HG02943 (cell line): ENCODE data around the gene RAB17.

Experiments
- ATAC-seq: cut with Tn5 transposase; IDR thresholded peaks from one replicate; pipeline ENCODE4 v1.9.1; 2021; ENCODE audit warnings: mild to moderate bottlenecking, low read depth, moderate library complexity; ENCODE audit not compliant: unreplicated experiment

RAB17 gene

GRCh38 chr2:237565974-237566373 lies 24.6 kb downstream of the RAB17 start:
- no peak for ATAC-seq

DNA sequence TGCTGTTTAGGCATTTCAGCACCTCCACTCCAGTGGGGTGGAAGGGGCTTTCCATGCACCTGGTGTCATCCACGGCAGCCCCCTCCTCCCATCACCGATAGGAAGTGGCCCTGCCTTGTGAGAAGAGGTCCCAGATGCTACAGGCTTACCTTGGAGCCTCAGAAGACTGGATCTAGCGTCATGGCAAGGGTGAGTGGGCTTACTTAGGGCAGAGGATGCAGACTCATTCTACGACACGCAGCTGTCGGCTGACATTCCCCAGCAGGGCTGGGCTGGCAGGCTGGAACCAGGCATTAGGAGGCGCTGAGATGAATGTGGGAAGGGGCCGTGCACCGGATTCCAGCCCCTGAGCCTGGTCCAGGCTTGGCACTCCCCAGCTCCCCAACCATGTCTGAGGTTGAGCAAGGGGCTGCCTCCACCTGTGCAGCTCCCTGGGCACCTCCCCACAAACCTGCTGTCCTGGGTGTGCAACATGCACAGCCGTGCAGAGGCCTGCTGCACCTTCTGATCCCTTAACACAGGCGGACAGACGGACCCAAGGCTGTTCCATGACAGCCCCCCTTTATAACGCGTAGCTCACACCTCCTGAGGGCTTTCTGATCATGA lies 25.9 kb downstream of the RAB17 start:
- no peak for ATAC-seq

GRCh38 chr2:237563816-237564215 lies 26.7 kb downstream of the RAB17 start:
- no peak for ATAC-seq

DNA sequence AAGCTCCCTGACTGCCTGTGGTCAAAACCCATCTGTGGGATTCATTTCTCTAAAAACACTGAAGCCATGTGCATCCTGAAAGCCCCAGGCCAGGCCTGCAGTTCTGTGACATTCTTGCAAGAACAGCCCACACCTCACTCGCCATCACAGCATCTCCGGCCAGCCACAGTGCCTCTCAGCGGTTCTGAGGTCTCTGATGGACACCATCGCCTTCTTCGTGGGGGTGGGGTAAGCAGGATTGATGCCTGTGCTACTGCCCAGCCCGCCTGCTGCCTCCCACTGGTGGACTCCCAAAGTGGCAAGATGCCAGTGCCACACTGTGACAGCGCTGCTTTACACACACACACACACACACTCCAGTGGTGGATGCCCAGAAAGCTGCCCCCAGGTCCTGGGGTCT lies 29.3 kb downstream of the RAB17 start:
- ATAC-seq = no peak

GRCh38 chr2:237558961-237559641 lies 31.4 kb downstream of the RAB17 start:
- no peak for ATAC-seq

DNA sequence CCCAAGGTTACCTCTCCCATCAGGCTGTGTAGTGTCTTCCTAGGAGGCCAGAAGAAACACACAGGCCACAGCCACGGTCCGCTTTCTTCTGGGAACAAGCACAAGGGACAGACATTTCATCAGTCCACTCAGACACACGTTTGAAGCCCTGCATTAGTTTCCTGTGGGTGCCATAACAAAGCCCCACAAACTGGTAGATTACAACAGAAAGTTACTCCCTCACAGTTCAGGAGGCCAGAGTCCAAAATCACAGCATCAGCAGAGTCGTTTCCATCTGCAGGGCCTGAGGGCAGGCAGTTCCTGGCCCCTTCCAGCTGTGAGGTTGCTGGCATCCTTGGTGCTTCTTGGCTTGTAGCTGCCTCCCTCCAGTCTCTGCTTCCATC lies 32.9 kb downstream of the RAB17 start:
- ATAC-seq = peak; percentile 24

DNA sequence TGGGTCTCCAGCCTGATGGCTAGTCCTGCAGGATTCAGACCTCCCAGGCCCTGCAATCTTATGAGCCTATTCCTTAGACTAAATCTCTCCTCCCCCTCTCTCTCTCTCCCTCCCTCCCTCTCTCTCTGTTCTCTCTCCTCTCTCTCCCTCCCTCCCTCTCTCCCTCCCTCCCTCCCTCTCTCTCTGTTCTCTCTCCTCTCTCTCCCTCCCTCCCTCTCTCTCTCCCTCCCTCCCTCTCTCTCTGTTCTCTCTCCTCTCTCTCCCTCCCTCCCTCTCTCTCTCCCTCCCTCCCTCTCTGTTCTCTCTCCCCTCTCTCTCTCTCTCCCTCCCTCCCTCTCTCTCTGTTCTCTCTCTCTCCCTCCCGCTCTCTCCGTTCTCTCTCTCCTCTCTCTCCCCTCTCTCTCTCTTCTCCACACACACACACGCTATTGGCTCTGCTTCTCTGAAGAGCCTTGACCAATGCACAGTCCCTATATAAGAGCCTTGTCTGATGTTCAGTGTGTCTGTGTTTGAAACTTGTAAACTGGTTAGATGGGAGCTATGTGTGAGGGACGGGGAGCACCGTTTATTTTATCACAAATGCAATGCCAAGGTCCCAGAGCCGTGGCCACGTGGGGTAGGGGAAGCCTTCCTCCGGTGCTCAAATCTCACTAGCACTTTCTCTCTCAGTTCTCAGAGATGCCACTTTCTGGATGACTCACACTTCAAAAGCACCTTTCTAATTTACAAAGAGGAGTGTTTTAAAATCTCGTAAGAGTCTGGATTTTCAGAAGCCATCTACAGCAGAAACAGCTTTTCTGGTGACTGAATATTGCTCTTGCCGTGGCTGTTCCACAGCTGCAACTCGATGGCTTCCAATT lies 33.5 kb downstream of the RAB17 start:
- ATAC-seq = peak; percentile 88

DNA sequence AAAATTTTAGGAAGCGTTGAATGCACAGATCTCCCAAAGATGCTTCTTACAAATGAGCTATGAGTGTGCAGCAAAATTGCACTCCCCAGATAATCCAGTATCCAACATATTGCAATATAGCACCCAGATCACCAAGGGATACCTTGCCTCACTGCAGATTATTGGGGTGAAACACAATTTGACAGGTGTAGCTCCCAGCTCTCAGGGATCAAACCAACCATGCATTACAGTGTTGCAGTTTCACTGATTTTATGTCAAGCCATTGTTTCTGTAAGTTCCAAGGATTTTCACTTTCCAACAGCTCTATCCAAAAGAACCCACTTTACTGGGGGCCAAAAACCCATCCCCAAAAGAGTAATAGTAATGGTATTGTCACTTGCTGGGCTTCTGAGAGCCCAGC lies 35.0 kb downstream of the RAB17 start:
- ATAC-seq = no peak

- ATAC-seq = no peak
These were observed 36.6 kb downstream of the RAB17 start for GRCh38 chr2:237553948-237554347.

GRCh38 chr2:237552908-237553307 lies 37.6 kb downstream of the RAB17 start:
- ATAC-seq = no peak

- no peak for ATAC-seq
These were observed 39.4 kb downstream of the RAB17 start for GRCh38 chr2:237551071-237551574.

GRCh38 chr2:237549643-237550415 lies 40.7 kb downstream of the RAB17 start:
- ATAC-seq = no peak

DNA sequence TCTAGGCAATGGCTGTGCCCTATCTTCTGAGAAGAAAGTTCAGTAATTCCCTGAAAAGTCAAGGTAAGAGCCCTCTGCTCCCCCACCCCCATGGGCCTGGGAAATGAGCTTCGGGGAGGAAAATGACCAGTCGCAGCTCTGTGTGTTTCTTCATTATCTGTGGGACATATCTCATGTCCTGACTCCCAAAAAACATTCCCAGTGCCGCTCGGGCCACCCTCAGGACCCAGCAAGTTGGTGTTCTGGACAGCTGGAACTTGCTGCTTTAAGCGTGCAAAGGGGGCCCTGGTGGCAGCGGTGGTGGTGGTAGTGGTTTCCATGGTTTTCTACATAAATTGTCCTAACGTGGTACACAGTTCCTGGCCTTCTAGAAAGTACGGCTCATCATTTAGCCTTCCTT lies 41.3 kb downstream of the RAB17 start:
- no peak for ATAC-seq

GRCh38 chr2:237547841-237548416 lies 42.6 kb downstream of the RAB17 start:
- no peak for ATAC-seq

GRCh38 chr2:237546876-237547395 lies 43.6 kb downstream of the RAB17 start:
- no peak for ATAC-seq

GRCh38 chr2:237546040-237546875 lies 44.3 kb downstream of the RAB17 start:
- no peak for ATAC-seq

DNA sequence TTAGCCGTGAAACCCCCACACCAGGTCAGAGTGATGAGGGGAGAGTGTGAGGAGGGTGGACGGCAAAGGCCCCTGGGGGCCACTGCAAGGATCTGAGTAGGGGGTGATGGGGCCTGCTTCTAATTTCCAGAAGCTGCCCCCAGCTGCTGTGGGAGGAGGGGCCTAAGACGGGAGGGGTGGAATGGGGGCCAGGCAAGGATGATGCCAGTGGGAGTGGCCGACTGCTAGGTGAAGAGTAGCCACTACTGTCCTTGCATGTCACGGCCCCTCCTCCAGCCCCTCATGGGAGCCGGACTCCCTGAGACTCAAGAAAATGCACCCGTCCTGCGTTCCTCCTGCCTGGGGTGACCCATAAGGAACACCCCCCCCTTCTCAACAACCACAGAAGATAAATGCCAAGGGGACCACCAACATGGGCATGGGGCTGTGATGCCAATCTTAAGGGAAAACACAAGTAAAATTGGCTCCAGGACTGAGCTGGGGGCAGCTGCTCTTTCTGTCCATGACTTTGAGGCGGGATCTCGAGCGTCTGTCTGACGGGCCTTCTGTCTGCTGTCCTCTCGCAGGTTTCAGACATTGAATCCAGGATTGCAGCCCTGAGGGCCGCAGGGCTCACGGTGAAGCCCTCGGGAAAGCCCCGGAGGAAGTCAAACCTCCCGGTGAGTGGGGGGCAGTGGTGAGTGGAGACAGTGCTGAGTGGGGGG lies 48.4 kb downstream of the RAB17 start:
- no peak for ATAC-seq

DNA sequence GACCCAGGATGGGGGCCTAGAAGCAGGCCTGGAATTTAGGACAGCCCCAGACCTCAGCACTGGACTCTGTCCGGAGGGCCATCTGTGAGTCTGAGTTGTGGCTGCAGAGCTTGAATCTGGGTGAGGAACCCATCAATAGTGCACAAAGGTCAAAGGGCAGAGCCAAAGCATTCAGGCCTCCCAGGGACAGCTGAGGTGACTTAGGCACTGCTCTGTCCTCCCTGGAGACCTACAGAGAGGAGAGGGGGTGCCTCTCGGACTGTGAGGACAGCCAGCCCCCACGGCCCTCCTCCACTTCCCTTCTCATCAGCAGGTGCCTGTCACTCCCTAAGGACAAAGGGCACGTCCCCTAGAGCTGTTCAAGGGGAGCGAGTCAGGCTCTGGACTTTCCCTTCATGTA lies 49.3 kb downstream of the RAB17 start:
- no peak for ATAC-seq

GRCh38 chr2:237540823-237541222 lies 49.7 kb downstream of the RAB17 start:
- ATAC-seq = no peak
